Esophagus muscularis mucosa (tissue), 4 donors: Measurements from ENCODE around the gene CLIC3. TPM values are rescaled to one million over a fixed set of nuclear protein-coding genes. Genes with fewer than 3 reads are reported as not detected.

Experiments
- DNase-seq: peaks from one replicate; pipeline ENCODE4 v3.0.0-alpha.2; 2017; ENCODE audit errors: extremely low spot score
- H3K27ac ChIP-seq, 4 donors: fragments of 200-600 bp; sonication (generic); replicated peaks in 1 of 4; 1 replicate in 3 of 4; 2 replicates in 1 of 4; pipeline ENCODE4 v1.5.1; 2016 to 2019; ENCODE audit warnings: mild to moderate bottlenecking in 1 of 4
- H3K27me3 ChIP-seq, 4 donors: fragments of 200-600 bp; sonication (generic); one replicate each; pipeline versions ENCODE4 v1.5.1 to v1.6.0; 2016 to 2019
- H3K36me3 ChIP-seq, 4 donors: fragments of 200-600 bp; sonication (generic); one replicate each; pipeline ENCODE4 v1.5.1; 2016 to 2019
- H3K4me1 ChIP-seq, 4 donors: fragments of 200-600 bp; sonication (generic); one replicate each; pipeline ENCODE4 v1.5.1; 2016 to 2019
- H3K4me3 ChIP-seq, 4 donors: fragments of 200-600 bp; sonication (generic); 1 replicate in 2 of 4; 2 replicates in 2 of 4; pipeline ENCODE4 v1.5.1; 2016 to 2019; ENCODE audit warnings: mild to moderate bottlenecking in 4 of 4, moderate library complexity in 1 of 4
- H3K9me3 ChIP-seq, 4 donors: fragments of 200-600 bp; sonication (generic); 1 replicate in 3 of 4; 2 replicates in 1 of 4; pipeline ENCODE4 v1.5.1; 2016 to 2019
- EP300 ChIP-seq: sonication (generic); formaldehyde crosslinking; IDR thresholded peaks from one replicate; pipeline ENCODE4 v1.6.1; 2017; ENCODE audit warnings: antibody characterized with exemption
- POLR2A ChIP-seq: fragments of 450-650 bp; IDR thresholded peaks from one replicate; pipeline ENCODE4 v1.6.1; 2017; ENCODE audit warnings: antibody characterized with exemption, moderate library complexity, mild to moderate bottlenecking, low read depth
- POLR2AphosphoS5 ChIP-seq, 2 donors: sonication (generic); formaldehyde crosslinking; IDR thresholded peaks; one replicate each; pipeline ENCODE4 v1.6.1; 2017; ENCODE audit warnings: antibody characterized with exemption in 2 of 2
- WGBS: methylation state at CpG from one replicate; pipeline ENCODE4 v1.1.5; 2018; 5-methylcytosine and 5-hydroxymethylcytosine counted together
- intact Hi-C: fragments of 100-400 bp; cut with DNase I; formaldehyde crosslinking; loops from one replicate; pipeline ENCODE4 v1.15.1; 2023
- total RNA-seq, 4 donors: library from RNA; depleted of rRNA; stranded (reverse); fragments of >200 nt; gene quantifications; one replicate each; pipeline versions ENCODE4 v1.1.0 to v1.2.1, GENCODE V29; 2016
- TF ChIP-seq, protein P1 (sequence below), 3 experiments: fragments of 200-600 bp in 2 of 3; fragments of 450-650 bp in 1 of 3; sonication (generic) in 2 of 3; IDR thresholded peaks; one replicate each; pipeline ENCODE4 v1.5.1; 2017 to 2019; ENCODE audit warnings: antibody characterized with exemption in 3 of 3, mild to moderate bottlenecking in 2 of 3, moderate library complexity in 1 of 3

The CLIC3 gene
- total RNA-seq, 4 donors from 2014 or later: 1.4 to 2.5 TPM; not detected in 2

DNA sequence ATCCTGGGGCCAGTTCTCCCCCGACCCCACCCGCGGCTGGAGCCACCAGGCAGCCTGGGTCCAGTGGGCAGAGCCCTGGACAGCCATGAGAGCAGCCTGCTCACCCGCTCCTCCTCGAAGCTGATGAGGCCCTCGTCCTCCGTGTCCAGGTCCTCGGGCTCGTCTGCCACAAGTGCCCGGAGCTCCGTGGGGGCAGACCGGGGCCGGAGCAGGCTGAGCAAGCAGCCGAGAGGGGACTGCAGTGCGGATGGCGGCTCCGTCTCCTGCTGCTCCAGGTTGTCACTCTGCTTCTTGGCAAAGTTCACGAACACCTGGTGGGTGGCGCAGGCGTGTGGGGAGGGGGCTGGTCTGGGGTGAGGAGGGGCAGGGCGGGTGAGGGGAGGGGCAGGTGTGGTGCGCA is 11.9 kb upstream of the CLIC3 start:
- Histone ChIP-seq H3K4me3 (no peak overlapping the region), H3K36me3 (peaks cover 12 to 57% (median 48%) of the 10 kb centered on the region in 4 donors), H3K9me3 (peaks cover 0 to 3% (median 0%) of the 10 kb centered on the region in 4 donors), H3K27me3 (no peaks in the 10 kb centered on the region), H3K27ac (no peak overlapping the region), H3K4me1 (peaks cover 0 to 12% (median 6%) of the 10 kb centered on the region in 4 donors)
- TF ChIP-seq POLR2AphosphoS5 (IDR thresholded peaks at IDR 0.05) (no peak), EP300 (no peak), POLR2A (no peak)
- TF ChIP-seq, protein P1, sequence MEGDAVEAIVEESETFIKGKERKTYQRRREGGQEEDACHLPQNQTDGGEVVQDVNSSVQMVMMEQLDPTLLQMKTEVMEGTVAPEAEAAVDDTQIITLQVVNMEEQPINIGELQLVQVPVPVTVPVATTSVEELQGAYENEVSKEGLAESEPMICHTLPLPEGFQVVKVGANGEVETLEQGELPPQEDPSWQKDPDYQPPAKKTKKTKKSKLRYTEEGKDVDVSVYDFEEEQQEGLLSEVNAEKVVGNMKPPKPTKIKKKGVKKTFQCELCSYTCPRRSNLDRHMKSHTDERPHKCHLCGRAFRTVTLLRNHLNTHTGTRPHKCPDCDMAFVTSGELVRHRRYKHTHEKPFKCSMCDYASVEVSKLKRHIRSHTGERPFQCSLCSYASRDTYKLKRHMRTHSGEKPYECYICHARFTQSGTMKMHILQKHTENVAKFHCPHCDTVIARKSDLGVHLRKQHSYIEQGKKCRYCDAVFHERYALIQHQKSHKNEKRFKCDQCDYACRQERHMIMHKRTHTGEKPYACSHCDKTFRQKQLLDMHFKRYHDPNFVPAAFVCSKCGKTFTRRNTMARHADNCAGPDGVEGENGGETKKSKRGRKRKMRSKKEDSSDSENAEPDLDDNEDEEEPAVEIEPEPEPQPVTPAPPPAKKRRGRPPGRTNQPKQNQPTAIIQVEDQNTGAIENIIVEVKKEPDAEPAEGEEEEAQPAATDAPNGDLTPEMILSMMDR (IDR thresholded peaks at IDR 0.05): no peak
- intact Hi-C loops: no loop called here
- 60% methylated on average over 1 of the region's 22 CpGs for WGBS
- no peak for DNase-seq

DNA sequence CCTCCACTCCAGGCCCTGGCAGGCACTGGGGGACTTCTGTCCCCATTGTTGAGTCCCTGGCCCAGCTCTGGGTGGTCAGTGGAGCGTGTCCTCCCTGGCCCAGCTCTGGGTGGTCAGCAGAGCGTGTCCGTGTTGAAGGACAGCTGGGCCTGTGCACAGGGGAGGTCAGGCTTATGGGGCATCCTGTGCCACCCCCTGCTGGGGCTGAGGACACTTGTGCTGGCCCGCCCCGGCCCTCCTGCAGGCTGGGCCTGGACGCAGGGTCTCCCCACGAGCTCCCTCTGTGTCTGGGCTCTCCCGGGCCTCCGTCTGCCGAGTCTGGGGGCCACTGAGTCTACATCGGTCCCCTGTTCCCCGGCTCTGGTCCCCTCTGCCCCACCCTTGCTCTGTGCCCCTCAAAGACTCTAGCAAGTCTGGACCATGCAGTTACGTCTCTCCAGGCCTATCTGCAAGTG is 11.5 kb upstream of the CLIC3 start:
- 87% methylated on average over 12 of the region's 13 CpGs for WGBS
- intact Hi-C loops: no loop called here
- TF ChIP-seq POLR2AphosphoS5 (IDR thresholded peaks at IDR 0.05) (no peak), EP300 (no peak), POLR2A (no peak)
- TF ChIP-seq, protein P1 (IDR thresholded peaks at IDR 0.05): no peak

DNA sequence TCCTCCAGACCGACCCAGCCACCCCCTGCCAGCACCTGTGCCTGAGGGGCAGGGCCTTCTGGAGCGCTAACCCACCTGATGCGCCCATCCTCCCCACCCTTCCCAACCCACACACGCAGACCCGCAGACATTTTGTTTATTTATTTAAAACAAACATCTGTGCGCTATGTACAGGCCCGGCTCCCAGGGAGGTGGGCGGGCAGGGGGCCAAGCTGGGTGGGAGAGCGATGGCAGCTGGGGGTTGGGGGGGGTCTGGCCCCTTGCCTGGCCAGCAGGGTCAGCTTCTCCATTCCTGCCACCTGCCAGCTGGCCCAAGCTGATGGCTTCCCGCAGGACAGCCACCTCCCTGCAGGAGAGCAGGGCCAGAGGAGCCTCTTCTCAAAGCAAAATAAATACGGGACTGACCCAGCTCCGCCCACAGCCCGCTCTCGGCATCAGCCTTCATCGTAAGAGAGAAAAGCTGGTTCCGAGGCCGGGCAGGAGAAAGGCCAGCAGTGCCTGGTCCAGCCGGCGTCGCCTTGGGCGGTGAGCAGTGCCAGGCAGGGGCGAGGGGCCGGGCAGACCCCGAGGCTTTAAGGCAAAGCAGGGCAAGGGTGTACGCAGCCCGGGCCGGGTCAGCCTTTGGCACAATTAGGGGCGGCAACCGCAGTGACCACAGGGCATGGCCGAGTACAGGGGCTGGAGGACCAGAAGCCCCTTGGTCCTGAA is 10.9 kb upstream of the CLIC3 start:
- H3K27ac ChIP-seq: no peak overlapping the region
- intact Hi-C loops: no loop called here
- H3K4me1 ChIP-seq: peaks cover 0 to 12% (median 6%) of the 10 kb centered on the region in 4 donors
- H3K4me3 ChIP-seq: no peak overlapping the region
- H3K9me3 ChIP-seq: peaks cover 0 to 3% (median 0%) of the 10 kb centered on the region in 4 donors
- H3K27me3 ChIP-seq: no peaks in the 10 kb centered on the region
- H3K36me3 ChIP-seq: peaks cover 12 to 46% (median 37%) of the 10 kb centered on the region in 4 donors
- TF ChIP-seq EP300 (no peak), POLR2A (no peak), POLR2AphosphoS5 (IDR thresholded peaks at IDR 0.05) (no peak)
- TF ChIP-seq, protein P1 (IDR thresholded peaks at IDR 0.05): no peak
- no peak for DNase-seq
- 69% methylated on average over 24 of the region's 30 CpGs for WGBS

More for the DNA sequence above, 11.5 kb upstream of the CLIC3 start:
- peaks cover 0 to 12% (median 6%) of the 10 kb centered on the region in 4 donors for H3K4me1 ChIP-seq
- DNase-seq: no peak
- H3K36me3 ChIP-seq: peaks cover 12 to 52% (median 43%) of the 10 kb centered on the region in 4 donors
- H3K4me3 ChIP-seq: no peak overlapping the region
- peaks cover 0 to 3% (median 0%) of the 10 kb centered on the region in 4 donors for H3K9me3 ChIP-seq
- H3K27ac ChIP-seq: no peak overlapping the region
- no peaks in the 10 kb centered on the region for H3K27me3 ChIP-seq

DNA sequence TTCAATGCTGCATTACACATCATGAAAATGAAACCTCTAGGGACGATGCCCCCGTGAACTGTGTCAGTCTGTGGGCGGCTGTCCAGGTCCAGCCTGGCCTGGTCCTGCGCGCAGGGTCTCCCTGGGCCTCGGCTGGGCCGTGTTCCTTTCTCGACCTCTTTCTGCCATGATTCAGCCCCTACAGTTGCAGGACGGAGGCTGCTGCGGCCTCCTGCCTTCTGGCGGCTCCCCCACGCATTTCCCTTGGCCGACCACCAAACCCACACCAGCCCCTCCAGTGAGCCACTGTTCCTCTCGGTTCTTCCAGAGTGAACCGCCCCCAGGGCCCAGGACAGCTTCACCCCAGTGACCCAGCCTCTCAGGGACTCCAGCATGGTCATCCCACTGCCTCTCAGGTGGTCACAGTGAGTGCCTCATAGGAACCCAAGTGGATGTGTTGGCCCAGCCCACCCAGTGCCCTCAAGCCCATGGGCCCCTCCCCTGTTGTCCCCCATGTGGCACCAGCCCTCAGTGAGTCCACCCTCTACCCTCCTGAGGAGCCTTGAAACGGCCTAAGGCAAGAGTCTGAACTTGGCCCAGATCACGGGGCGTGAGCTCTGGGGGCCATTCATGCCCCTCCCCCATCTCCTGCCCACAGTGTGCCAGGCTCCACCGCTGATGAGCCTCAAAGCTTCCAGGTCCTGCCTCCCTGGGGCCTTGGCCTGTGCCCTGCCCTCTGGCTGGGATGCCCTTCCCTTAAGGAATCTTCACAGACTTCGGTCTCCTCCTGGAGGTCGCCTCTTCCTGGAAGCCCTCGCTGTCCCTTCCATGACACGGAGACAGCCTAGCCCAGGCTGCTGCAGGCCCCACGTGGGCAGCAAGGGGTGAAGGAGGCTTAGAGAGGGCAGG is 10.0 kb upstream of the CLIC3 start:
- Histone ChIP-seq H3K36me3 (peaks cover 3 to 37% (median 28%) of the 10 kb centered on the region in 4 donors), H3K4me3 (no peak overlapping the region), H3K4me1 (peaks cover 0 to 12% (median 6%) of the 10 kb centered on the region in 4 donors), H3K27me3 (no peaks in the 10 kb centered on the region), H3K27ac (no peak overlapping the region), H3K9me3 (peaks cover 0 to 3% (median 0%) of the 10 kb centered on the region in 4 donors)
- 77% methylated on average over 22 of the region's 24 CpGs for WGBS
- TF ChIP-seq POLR2AphosphoS5 (IDR thresholded peaks at IDR 0.05) (no peak), POLR2A (no peak), EP300 (no peak)
- TF ChIP-seq, protein P1 (IDR thresholded peaks at IDR 0.05): no peak
- intact Hi-C loops: no loop called here
- DNase-seq: no peak
